ENCODE measurements around the gene GPR83.

- TF ChIP-seq GATA2 (IDR thresholded peaks at IDR 0.05; ENCODE audit: low read depth, low read length) (no peak), GATA3 (IDR thresholded peaks at IDR 0.05; ENCODE audit: low read depth, low read length) (no peak)
Observed at GRCh38 chr11:94405062-94405833, 4.0 kb upstream of the GPR83 start.

All from SH-SY5Y (cell line).